LNCAP (cell line): ENCODE measurements around the gene GSDMA.

Source experiments
- CTCF ChIP-seq: fragments of 450-650 bp; IDR thresholded peaks from 2 replicates; pipeline ENCODE4 v1.5.1; 2017; ENCODE audit warnings: mild to moderate bottlenecking

GSDMA gene

GRCh38 chr17:39946551-39947330, 16.1 kb upstream of the GSDMA start:
- TF ChIP-seq CTCF, result no peak

DNA sequence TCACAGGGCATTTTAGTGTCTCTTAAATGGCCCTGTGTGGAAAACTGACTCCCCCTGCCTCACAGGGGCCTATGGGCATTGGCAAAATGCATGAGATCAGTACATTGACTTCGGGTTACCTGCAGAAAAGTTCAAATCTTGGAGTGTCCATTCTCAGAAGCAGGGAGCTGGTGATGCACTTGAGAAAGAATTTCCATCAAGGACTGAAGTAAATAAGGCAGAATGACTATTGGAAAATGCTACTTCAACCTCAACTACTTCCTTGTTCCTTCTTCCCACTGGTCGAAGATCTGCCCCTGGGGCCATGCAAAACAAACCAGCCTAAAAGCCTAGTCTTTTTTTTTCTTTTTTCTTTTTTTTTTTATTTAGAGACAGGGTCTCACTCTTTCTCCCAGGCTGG, 13.8 kb upstream of the GSDMA start:
- no peak for TF ChIP-seq CTCF

DNA sequence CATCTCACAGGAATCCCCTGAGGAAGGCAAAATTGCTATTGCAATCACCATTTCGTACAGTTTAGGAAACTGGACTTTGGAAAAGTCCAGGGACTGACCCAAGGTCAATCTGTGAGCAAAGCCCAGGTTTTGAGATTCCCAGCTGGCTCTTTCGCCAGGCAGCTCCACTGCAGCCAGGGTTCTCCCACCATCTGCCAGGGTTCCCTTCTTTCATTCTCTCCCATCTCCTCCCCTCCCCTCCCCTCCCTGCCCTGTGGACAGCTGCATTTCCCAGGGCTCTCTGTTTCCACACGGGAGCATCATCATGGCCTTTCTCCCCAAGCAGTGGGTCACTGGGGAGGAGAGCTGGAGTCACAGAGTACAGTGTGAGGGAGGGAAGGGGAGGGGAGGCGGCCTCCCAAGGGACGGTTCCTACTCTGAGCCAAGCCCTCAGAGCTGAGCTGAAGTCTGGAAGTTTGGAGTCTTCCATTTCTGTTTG, 11.9 kb upstream of the GSDMA start:
- no peak for TF ChIP-seq CTCF

GRCh38 chr17:39951924-39952679, 10.7 kb upstream of the GSDMA start:
- TF ChIP-seq CTCF, result no peak

- no peak for TF ChIP-seq CTCF
Observed at GRCh38 chr17:39952680-39953470, 9.9 kb upstream of the GSDMA start.

GRCh38 chr17:39953471-39953888, 9.3 kb upstream of the GSDMA start:
- TF ChIP-seq CTCF, result no peak

DNA sequence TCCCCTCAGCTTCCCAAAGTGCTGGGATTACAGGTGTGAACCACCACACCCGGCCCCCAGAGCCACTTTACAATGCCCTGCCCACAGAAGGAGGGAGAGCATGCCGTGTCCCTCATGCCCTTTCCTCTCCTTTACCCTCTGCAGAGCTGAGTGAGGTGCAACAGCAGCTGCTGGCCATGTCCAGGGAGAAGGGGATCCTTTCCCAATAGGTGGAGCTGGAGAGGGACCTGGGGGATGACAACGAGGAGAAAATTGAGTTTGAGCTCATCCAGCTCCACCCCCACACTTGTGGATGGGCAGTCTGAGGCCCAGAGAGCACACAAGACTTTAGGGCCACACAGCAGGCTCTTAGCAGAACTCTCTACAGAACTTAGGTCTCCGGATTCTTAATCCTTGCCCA, 7.9 kb upstream of the GSDMA start:
- no peak for TF ChIP-seq CTCF
